ENCODE data around the gene ITPR2.

DNA sequence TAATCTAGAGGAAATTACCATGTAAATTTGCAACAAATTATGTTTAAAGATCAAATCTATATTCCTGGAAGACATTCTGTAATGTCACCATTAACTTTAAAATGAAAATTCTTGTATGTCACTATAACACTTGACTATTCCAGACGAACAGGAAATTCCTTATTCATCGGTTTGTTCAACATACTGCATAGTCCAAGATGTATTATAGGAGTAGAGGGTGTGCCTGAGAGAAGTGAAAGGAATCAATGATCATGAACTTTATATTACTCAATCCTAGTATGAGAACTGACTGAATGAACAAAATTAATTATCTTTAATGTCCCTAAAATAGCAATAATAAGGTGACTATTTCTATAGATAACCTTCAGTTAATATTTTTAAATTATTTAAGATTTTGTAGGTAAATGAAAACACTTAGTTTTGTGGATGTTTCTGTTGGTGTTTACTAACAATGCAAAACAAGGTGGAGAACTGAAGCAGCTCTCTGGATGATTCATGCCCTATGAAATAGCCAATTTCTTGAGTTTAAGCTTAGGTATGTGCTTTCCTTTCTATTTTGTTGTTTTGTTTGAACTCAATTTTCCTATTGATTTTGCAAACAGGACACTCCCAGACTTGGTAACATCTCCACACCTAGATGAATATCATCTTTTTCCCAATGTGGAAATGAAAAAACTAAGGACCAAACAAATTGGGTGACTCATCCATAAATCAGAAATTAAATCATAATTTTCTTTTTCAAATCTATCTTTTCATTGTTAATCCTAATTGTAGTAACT is 18.2 kb upstream of the ITPR2 start:
- TF ChIP-seq RFX5 (IDR thresholded peaks at IDR 0.05), result no peak
- TF ChIP-seq, protein P1, sequence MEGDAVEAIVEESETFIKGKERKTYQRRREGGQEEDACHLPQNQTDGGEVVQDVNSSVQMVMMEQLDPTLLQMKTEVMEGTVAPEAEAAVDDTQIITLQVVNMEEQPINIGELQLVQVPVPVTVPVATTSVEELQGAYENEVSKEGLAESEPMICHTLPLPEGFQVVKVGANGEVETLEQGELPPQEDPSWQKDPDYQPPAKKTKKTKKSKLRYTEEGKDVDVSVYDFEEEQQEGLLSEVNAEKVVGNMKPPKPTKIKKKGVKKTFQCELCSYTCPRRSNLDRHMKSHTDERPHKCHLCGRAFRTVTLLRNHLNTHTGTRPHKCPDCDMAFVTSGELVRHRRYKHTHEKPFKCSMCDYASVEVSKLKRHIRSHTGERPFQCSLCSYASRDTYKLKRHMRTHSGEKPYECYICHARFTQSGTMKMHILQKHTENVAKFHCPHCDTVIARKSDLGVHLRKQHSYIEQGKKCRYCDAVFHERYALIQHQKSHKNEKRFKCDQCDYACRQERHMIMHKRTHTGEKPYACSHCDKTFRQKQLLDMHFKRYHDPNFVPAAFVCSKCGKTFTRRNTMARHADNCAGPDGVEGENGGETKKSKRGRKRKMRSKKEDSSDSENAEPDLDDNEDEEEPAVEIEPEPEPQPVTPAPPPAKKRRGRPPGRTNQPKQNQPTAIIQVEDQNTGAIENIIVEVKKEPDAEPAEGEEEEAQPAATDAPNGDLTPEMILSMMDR (IDR thresholded peaks at IDR 0.05), result no peak
- no peak for TF ChIP-seq POLR2A (IDR thresholded peaks at IDR 0.05; ENCODE audit: low read length)
- no peak for TF ChIP-seq NFE2L2 (conservative IDR thresholded peaks at IDR 0.05; ENCODE audit: low read length)
- TF ChIP-seq, protein P2, sequence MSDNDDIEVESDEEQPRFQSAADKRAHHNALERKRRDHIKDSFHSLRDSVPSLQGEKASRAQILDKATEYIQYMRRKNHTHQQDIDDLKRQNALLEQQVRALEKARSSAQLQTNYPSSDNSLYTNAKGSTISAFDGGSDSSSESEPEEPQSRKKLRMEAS (IDR thresholded peaks at IDR 0.05), result no peak
- no peak for TF ChIP-seq FOSL2 (IDR thresholded peaks at IDR 0.05)
- TF ChIP-seq FOSL2 (CRISPR knock-in tag; IDR thresholded peaks at IDR 0.05), result peak; percentile 64
- TF ChIP-seq EP300 (IDR thresholded peaks at IDR 0.05), result no peak
- TF ChIP-seq, protein P3, sequence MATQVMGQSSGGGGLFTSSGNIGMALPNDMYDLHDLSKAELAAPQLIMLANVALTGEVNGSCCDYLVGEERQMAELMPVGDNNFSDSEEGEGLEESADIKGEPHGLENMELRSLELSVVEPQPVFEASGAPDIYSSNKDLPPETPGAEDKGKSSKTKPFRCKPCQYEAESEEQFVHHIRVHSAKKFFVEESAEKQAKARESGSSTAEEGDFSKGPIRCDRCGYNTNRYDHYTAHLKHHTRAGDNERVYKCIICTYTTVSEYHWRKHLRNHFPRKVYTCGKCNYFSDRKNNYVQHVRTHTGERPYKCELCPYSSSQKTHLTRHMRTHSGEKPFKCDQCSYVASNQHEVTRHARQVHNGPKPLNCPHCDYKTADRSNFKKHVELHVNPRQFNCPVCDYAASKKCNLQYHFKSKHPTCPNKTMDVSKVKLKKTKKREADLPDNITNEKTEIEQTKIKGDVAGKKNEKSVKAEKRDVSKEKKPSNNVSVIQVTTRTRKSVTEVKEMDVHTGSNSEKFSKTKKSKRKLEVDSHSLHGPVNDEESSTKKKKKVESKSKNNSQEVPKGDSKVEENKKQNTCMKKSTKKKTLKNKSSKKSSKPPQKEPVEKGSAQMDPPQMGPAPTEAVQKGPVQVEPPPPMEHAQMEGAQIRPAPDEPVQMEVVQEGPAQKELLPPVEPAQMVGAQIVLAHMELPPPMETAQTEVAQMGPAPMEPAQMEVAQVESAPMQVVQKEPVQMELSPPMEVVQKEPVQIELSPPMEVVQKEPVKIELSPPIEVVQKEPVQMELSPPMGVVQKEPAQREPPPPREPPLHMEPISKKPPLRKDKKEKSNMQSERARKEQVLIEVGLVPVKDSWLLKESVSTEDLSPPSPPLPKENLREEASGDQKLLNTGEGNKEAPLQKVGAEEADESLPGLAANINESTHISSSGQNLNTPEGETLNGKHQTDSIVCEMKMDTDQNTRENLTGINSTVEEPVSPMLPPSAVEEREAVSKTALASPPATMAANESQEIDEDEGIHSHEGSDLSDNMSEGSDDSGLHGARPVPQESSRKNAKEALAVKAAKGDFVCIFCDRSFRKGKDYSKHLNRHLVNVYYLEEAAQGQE (IDR thresholded peaks at IDR 0.05), result no peak

Measured in A549 (cell line).